HG02852 (cell line): ENCODE measurements around the gene PTPRN2.
"Not testable (repeated sequence)": the region's sequence is repeated elsewhere in the genome, so short reads cannot be mapped to it uniquely, and the experiment has no call there.

Experiments used
- ATAC-seq: cut with Tn5 transposase; IDR thresholded peaks from one replicate; pipeline ENCODE4 v1.9.1; 2021; ENCODE audit warnings: mild to moderate bottlenecking, moderate library complexity; ENCODE audit not compliant: unreplicated experiment

Gene PTPRN2

GRCh38 chr7:158472596-158472995 lies 115.0 kb downstream of the PTPRN2 start:
- ATAC-seq = no peak

GRCh38 chr7:158471716-158472115 lies 115.9 kb downstream of the PTPRN2 start:
- ATAC-seq = no peak

GRCh38 chr7:158470336-158470735 lies 117.3 kb downstream of the PTPRN2 start:
- no peak for ATAC-seq

DNA sequence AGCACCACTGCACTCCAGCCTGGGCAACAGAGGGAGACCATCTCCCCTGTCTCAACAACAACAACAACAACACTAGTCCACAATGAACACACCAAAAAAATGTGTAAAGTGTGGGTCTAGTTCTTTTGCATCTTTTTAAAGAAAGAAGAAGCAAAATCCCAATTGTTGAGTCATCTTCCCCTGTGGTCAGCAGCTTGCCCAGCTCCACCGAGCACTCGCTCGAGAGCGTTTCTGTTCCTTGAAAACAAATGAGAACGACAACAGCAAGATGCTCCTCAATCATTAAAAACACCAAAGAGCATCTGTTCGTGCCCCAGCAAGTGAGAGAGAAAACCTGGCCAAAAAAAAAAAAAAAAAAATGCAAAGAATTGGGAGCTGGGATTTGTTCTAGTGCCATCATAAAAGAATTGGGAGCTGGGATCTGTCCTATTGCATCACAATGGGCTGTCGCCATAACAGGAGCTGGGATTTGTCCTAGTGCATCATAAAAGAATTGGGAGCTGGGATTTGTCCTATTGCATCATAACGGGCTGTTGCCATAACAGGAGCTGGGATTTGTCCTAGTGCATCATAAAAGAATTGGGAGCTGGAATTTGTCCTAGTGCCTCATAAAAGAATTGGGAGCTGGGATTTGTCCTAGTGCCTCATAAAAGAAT lies 118.1 kb downstream of the PTPRN2 start:
- ATAC-seq = no peak

- ATAC-seq = no peak
Measured at GRCh38 chr7:158468700-158469296, 118.8 kb downstream of the PTPRN2 start.

- no peak for ATAC-seq
Measured at GRCh38 chr7:158468181-158468580, 119.4 kb downstream of the PTPRN2 start.

DNA sequence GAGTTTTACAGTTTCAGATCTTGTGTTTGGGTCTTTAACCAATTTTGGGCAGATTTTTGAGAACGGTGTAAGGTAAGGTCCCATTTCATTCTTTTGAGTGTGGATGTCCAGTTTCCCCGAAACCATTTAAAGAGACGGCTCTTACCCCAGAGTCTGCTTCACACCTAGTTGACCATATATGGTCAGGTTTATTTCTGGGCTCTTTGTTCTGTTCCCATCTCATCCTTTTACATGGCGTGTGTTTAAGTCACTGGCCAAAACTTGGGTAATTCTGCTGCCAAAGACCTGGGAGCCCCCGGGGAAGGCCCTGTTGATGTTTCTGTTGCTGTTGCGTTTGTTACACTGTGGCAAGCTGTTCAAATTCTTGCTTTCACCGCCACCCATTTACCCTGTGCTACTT lies 120.1 kb downstream of the PTPRN2 start:
- ATAC-seq = no peak

- ATAC-seq = no peak
Measured at GRCh38 chr7:158463317-158463716, 124.3 kb downstream of the PTPRN2 start.

DNA sequence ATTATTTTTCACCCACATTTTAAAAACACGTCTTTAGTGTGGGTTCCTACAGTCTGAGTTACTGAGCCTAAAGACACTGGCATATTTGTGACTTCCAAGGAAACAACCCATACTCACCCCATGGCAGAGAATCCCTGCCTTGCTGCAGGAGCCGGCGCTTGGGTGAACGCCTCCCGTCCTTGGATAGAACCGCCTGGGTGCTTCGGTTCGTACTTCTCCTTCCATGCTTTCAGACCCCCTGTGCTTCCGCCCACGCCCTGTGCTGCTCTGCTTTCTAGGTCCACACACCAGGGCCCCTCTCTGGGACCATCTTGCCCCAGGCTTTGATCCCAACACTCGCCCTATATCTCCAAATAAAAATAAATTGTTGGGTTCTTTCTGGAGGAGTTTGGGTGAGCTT lies 125.8 kb downstream of the PTPRN2 start:
- ATAC-seq = no peak

GRCh38 chr7:158460665-158461064 lies 127.0 kb downstream of the PTPRN2 start:
- ATAC-seq = no peak

- ATAC-seq = no peak
Measured at GRCh38 chr7:158458716-158459282, 128.8 kb downstream of the PTPRN2 start.

GRCh38 chr7:158458096-158458495 lies 129.5 kb downstream of the PTPRN2 start:
- no peak for ATAC-seq

GRCh38 chr7:158457586-158457985 lies 130.0 kb downstream of the PTPRN2 start:
- ATAC-seq = not testable (repeated sequence)

DNA sequence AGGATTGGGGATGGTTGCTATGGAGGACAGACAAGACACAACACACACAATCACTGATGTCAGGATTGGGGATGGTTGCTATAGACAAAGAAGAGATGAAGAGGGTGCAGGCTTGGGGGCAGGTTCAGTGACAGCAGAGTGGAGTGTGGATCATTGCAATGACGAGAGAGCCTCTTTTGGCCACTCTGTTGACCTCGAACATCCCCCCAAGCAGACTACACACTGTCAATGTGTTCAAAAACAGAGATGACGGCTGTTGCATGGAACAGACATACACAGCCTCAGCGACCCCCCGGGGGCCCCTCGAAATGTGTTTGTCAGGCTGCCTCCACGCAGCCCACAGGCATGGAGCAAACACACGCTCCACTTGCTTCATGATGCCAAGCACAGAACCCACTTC lies 133.0 kb downstream of the PTPRN2 start:
- ATAC-seq = no peak

DNA sequence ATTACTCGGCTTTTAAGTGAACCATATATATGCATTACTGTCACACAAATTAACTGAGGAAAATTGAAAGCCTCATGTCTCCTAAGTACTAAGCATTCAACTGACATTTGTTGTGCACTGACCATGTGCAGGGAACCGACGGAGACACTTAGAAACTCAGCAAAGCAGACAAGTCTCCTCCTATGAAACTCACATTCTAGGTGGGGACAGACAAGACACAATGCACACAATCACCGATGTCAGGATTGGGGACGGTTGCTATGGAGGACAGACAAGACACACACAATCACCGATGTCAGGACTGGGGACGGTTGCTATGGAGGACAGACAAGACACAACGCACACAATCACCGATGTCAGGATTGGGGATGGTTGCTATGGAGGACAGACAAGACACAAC lies 134.0 kb downstream of the PTPRN2 start:
- ATAC-seq = no peak

- ATAC-seq = no peak
Measured at GRCh38 chr7:158452331-158452730, 135.3 kb downstream of the PTPRN2 start.

GRCh38 chr7:158450476-158451124 lies 137.0 kb downstream of the PTPRN2 start:
- ATAC-seq = no peak

- no peak for ATAC-seq
Measured at GRCh38 chr7:158449942-158450341, 137.7 kb downstream of the PTPRN2 start.

DNA sequence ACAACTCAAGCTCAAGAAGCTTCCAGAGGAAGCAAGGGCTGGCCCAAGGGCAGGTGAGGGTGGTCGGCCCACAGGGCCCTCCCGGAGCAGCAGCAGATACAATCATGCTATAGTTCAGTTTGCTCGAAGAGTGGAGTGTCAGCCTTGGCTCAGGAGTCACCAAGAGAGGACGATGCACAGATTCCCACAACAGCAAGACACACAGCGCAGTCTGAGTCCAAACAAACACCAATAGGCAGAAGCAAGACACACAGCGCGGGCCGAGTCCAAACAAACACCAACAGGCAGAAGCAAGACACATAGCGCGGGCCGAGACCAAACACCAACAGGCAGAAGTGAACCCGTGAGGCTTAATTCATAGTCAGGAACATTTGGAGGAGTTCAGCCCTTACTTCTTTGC lies 138.4 kb downstream of the PTPRN2 start:
- ATAC-seq = no peak

GRCh38 chr7:158448430-158449100 lies 139.1 kb downstream of the PTPRN2 start:
- no peak for ATAC-seq

DNA sequence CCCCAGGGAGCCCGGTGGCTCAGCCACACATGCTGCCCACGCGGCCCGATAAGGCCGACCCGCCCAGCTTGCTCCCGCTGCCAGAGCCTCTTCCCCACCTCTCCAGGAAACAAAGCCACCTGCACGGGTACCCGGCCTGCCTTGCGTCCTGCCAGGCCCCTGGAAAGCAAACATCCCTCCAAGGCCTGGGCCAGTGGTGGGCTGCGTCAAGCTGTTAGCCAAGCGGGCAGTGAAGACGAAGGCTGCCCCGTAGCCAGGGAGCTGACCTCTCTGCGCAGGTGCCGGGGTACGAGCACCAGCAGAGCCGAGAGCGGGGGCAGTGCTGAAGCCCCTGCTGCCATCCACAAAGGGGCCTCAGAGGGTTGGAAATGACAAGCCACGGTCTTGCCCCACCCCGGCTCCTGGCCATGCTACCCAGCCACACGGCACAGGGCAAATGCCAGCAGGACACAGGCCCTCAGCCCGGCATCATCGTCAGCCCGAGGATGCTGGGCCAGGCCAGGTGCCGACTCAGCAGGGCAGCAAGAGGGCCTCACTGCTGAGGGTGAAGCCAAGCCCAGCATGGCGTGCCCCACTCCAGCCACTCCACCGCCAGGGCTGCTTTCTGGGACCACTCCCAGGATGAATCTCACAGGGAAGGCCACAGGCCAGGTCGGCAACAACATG lies 140.0 kb downstream of the PTPRN2 start:
- ATAC-seq = no peak
